AG04449 (cell line): ENCODE data around the gene DNAH5.
A peak's percentile ranks its signal among the peaks of the same experiment; 100 is the strongest.
"Not testable (repeated sequence)": the region's sequence is repeated elsewhere in the genome, so short reads cannot be mapped to it uniquely, and the experiment has no call there.

Source experiments
- CTCF ChIA-PET: fragments of 350-600 bp; formaldehyde crosslinking; extraction: SDS; loops from one replicate; lab custom pipeline; 2021; ENCODE audit warnings: antibody characterized with exemption; lab: Yijun Ruan, JAX
- POLR2A ChIA-PET: fragments of 400-600, 350-600 bp; formaldehyde crosslinking; extraction: SDS; loops from one replicate; lab custom pipeline; 2020; ENCODE audit warnings: antibody characterized with exemption, inconsistent platforms; lab: Yijun Ruan, JAX
- DNase-seq: peaks from one replicate; pipeline ENCODE4 v3.0.0-alpha.2; 2010; ENCODE audit warnings: low read depth, low spot score
- H3K4me3 ChIP-seq: 2 replicates; pipeline ENCODE4 v1.5.1; 2011; ENCODE audit warnings: low read depth, mild to moderate bottlenecking, control low read depth, low read length
- TF ChIP-seq, protein P1 (sequence below): IDR thresholded peaks from one replicate; pipeline ENCODE4 v1.5.1; 2011; ENCODE audit warnings: mild to moderate bottlenecking, moderate library complexity, low read length, control low read depth, inconsistent platforms; ENCODE audit not compliant: insufficient read depth; ENCODE audit errors: missing control alignments

DNAH5 gene

GRCh38 chr5:13989832-13990231 lies 45.3 kb upstream of the DNAH5 start:
- H3K4me3 ChIP-seq: no peak overlapping the region
- POLR2A ChIA-PET: interaction anchor here (0.6 kb wide), 1 partner anchor 47 kb away, joined by 4 read pairs; no protein-coding TSS in a partner anchor
- no peak for DNase-seq
- TF ChIP-seq, protein P1, sequence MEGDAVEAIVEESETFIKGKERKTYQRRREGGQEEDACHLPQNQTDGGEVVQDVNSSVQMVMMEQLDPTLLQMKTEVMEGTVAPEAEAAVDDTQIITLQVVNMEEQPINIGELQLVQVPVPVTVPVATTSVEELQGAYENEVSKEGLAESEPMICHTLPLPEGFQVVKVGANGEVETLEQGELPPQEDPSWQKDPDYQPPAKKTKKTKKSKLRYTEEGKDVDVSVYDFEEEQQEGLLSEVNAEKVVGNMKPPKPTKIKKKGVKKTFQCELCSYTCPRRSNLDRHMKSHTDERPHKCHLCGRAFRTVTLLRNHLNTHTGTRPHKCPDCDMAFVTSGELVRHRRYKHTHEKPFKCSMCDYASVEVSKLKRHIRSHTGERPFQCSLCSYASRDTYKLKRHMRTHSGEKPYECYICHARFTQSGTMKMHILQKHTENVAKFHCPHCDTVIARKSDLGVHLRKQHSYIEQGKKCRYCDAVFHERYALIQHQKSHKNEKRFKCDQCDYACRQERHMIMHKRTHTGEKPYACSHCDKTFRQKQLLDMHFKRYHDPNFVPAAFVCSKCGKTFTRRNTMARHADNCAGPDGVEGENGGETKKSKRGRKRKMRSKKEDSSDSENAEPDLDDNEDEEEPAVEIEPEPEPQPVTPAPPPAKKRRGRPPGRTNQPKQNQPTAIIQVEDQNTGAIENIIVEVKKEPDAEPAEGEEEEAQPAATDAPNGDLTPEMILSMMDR: no peak
- CTCF ChIA-PET: interaction anchor here (1.0 kb wide), 1 partner anchor 155 kb away, joined by 3 read pairs; no protein-coding TSS in a partner anchor

DNA sequence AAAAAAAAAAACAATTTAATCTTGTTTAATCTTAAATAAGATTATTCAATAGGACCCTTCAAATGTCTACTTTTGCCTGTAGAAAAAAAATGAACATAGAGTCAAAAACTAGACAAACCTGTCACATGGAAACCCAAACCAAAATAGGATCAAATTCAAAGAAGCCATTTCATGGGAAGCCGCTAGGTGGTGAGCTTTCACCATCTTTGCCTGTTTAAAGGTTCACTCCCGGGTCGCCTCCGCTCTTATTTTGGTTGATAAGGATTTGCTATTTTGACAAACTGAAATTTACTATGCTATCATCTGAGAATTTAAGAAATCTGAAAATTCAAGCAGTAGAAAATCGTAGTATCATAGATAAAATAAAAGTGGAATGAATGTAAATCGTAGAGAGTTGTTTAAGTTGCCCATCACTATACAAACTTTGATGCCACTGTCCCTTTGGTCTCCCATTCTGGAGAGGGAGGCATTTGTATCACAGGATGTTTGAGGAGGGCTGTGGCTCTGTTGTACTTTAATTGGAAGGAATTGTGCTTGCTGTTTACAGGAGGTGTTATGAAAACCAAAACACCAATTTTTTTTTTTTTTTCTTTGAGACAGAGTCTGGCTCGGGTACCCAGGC lies 43.5 kb upstream of the DNAH5 start:
- ChIA-PET CTCF (interaction anchor here (0.8 to 4.6 kb wide), 31 partner anchors 10 to 660 kb away, joined by 3 to 26 read pairs (median 3); partner anchors contain the start of gene TRIO), POLR2A (interaction anchor here (0.6 to 0.7 kb wide), 3 partner anchors 79 to 313 kb away, joined by 3 to 4 read pairs (median 4); no protein-coding TSS in a partner anchor)
- TF ChIP-seq, protein P1: peak; percentile 74
- peak; percentile 21 for DNase-seq
- H3K4me3 ChIP-seq: no peak overlapping the region

GRCh38 chr5:13985731-13986418 lies 41.4 kb upstream of the DNAH5 start:
- ChIA-PET POLR2A (interaction anchor here (1.0 kb wide), 1 partner anchor 50 kb away, joined by 3 read pairs; no protein-coding TSS in a partner anchor), CTCF (interaction anchor here (0.5 to 4.6 kb wide), 13 partner anchors 9 to 663 kb away, joined by 3 to 26 read pairs (median 3); no protein-coding TSS in a partner anchor)
- peak; percentile 31 for DNase-seq

GRCh38 chr5:13984888-13985287 lies 40.4 kb upstream of the DNAH5 start:
- POLR2A ChIA-PET, DNase-seq, H3K4me3 ChIP-seq: not testable (repeated sequence)
- CTCF ChIA-PET: interaction anchor here (0.9 to 4.6 kb wide), 3 partner anchors 8 to 664 kb away, joined by 4 to 26 read pairs (median 5); no protein-coding TSS in a partner anchor

More at GRCh38 chr5:13985731-13986418, 41.4 kb upstream of the DNAH5 start:
- TF ChIP-seq, protein P1: no peak
- no peak overlapping the region; the same call in 1 of the 2 replicates for H3K4me3 ChIP-seq

DNA sequence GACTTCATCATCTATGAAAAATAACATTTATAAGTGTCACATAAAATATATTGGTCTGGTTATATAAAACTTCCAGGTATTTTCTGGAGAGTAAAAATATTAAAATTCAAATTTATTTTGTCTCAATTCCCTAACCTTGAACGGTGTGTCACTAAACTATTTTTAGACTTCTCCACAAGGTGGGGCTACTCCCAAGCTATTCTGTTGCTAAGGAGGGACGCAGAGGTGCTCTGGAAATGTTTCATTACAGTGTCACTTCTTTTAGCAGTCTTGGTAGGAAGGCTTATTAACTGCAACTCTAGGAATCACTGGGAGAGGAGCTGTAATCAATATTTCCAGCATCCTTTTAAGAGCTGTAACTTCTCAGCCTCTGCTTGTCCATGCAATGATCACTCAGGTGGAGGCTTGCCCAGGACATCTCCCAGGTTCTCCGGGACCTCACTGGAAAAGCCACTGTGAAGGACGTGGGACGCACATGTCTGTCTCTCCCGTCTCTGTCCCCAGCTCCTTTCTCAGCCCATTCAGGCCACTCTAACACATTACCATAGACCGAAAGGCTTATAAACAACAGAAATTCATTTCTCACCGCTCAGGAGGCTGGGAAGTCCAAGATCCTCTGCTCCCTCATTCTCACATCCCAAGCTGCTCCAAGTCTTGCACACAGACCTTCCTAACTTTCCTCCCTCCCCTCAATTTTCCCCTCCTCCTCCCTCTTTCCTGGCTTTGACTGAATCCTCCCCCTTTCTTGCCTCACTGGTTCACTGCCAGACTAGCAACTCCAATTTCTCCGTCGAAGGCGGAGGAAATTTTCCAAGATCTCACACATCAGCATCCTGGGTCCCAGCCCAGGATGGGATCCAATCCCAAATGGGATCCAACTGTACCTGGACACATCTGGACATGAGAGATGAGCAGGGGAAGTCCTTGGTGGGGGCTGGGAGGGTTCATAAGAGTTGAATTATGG lies 32.7 kb upstream of the DNAH5 start:
- CTCF ChIA-PET: interaction anchor here (0.7 to 5.1 kb wide), 28 partner anchors 8 to 671 kb away, joined by 3 to 58 read pairs (median 3); no protein-coding TSS in a partner anchor
- POLR2A ChIA-PET: no interaction called here

More for the DNA sequence above, 32.7 kb upstream of the DNAH5 start:
- TF ChIP-seq, protein P1: peak; percentile 40
- no peak overlapping the region for H3K4me3 ChIP-seq
- no peak for DNase-seq
